Epithelial cell of proximal tubule (primary cell): ENCODE measurements around the gene RARB. TPM values are rescaled to one million over a fixed set of nuclear protein-coding genes. Genes with fewer than 3 reads are reported as not detected.

Source experiments
- DNase-seq: peaks from one replicate; pipeline ENCODE4 v3.0.0-alpha.2; 2011; ENCODE audit warnings: low read depth
- H3K4me3 ChIP-seq: 2 replicates; pipeline ENCODE4 v1.5.1; 2011; ENCODE audit warnings: low read depth, mild to moderate bottlenecking, low read length
- CTCF ChIP-seq: conservative IDR thresholded peaks from 2 replicates; pipeline ENCODE4 v1.5.1; 2012; ENCODE audit warnings: low read depth, mild to moderate bottlenecking, low read length
- total RNA-seq: library from RNA; depleted of rRNA; stranded (reverse); fragments of >200 nt; gene quantifications from 2 replicates; pipeline ENCODE4 v1.2.3, GENCODE V29; 2015

The RARB gene
- total RNA-seq, 1 donor from 2014 or later: 4.6 TPM

- TF ChIP-seq CTCF: no peak
- DNase-seq: no peak
- no peak overlapping the region for H3K4me3 ChIP-seq
Observed at GRCh38 chr3:25554376-25554775, 126.3 kb downstream of the RARB start.

GRCh38 chr3:25555695-25556437, 127.8 kb downstream of the RARB start:
- no peak for TF ChIP-seq CTCF
- no peak for DNase-seq

GRCh38 chr3:25556447-25556846, 128.4 kb downstream of the RARB start:
- H3K4me3 ChIP-seq: no peak overlapping the region
- DNase-seq: no peak
- no peak for TF ChIP-seq CTCF

More at GRCh38 chr3:25555695-25556437, 127.8 kb downstream of the RARB start:
- no peak overlapping the region for H3K4me3 ChIP-seq

GRCh38 chr3:25557694-25558093, 129.6 kb downstream of the RARB start:
- TF ChIP-seq CTCF: no peak
- DNase-seq: no peak
- H3K4me3 ChIP-seq: no peak overlapping the region

- TF ChIP-seq CTCF: no peak
- no peak overlapping the region for H3K4me3 ChIP-seq
- DNase-seq: no peak
Observed at GRCh38 chr3:25558121-25558520, 130.1 kb downstream of the RARB start.

- no peak overlapping the region for H3K4me3 ChIP-seq
- DNase-seq: no peak
- no peak for TF ChIP-seq CTCF
Observed at GRCh38 chr3:25558796-25559195, 130.7 kb downstream of the RARB start.

GRCh38 chr3:25563601-25564000, 135.5 kb downstream of the RARB start:
- DNase-seq: no peak
- no peak overlapping the region for H3K4me3 ChIP-seq
- TF ChIP-seq CTCF: no peak
